H1 (cell line): ENCODE results near the gene OLFM1. TPM values are rescaled to one million over a fixed set of nuclear protein-coding genes. Genes with fewer than 3 reads are reported as not detected.

Source experiments
- CTCF ChIA-PET: fragments of 300-600 bp; sonication (Branson Sonifier 250); formaldehyde crosslinking; loops from one replicate; lab custom pipeline; 2021; ENCODE audit not compliant: partially characterized antibody; lab: Charles Lee
- POLR2A ChIA-PET: fragments of 300-600 bp; sonication (Branson Sonifier 250); formaldehyde crosslinking; loops from one replicate; lab custom pipeline; 2021; ENCODE audit warnings: inconsistent platforms; ENCODE audit not compliant: partially characterized antibody; lab: Charles Lee
- DNase-seq, 2 experiments: peaks; one replicate each; pipeline versions ENCODE4 v3.0.0 to v3.0.0-alpha.2; 2010 to 2022; ENCODE audit warnings: low spot score in 2 of 2, low read depth in 1 of 2, mixed read lengths in 1 of 2
- FAIRE-seq: peaks from 2 replicates; lab custom pipeline; 2011; peaks lifted over from hg19 to GRCh38; lab: Jason Lieb, UNC
- H2AFZ ChIP-seq: 2 replicates; pipeline ENCODE4 v1.8.1; 2012; ENCODE audit warnings: low read length, inconsistent platforms
- H2AK5ac ChIP-seq: 2 replicates; pipeline ENCODE4 v1.6.1; 2013; ENCODE audit warnings: low read depth, low read length
- H2BK120ac ChIP-seq: replicated peaks from 2 replicates; pipeline ENCODE3; 2013; ENCODE audit warnings: low read depth, low read length, inconsistent platforms
- H2BK12ac ChIP-seq: 2 replicates; pipeline ENCODE4 v1.6.1; 2013; ENCODE audit warnings: low read depth, low read length
- H2BK15ac ChIP-seq: 2 replicates; pipeline ENCODE4 v1.6.1; 2013; ENCODE audit warnings: low read length
- H2BK20ac ChIP-seq: 2 replicates; pipeline ENCODE4 v1.6.1; 2013; ENCODE audit warnings: low read length
- H2BK5ac ChIP-seq: 2 replicates; pipeline ENCODE4 v1.6.1; 2013; ENCODE audit warnings: low read depth, low read length
- H3K14ac ChIP-seq: 2 replicates; pipeline ENCODE4 v1.6.1; 2013; ENCODE audit warnings: inconsistent platforms; ENCODE audit not compliant: insufficient read length
- H3K18ac ChIP-seq: 2 replicates; pipeline ENCODE4 v1.6.1; 2013; ENCODE audit warnings: low read length; ENCODE audit errors: extremely low read depth
- H3K23ac ChIP-seq: 2 replicates; pipeline ENCODE4 v1.6.1; 2013; ENCODE audit warnings: inconsistent platforms; ENCODE audit not compliant: insufficient read length
- H3K23me2 ChIP-seq: 2 replicates; pipeline ENCODE4 v1.6.1; 2013; ENCODE audit warnings: low read depth, low read length
- H3K27ac ChIP-seq: 2 replicates; pipeline ENCODE4 v1.6.1; 2011; ENCODE audit warnings: low read depth, low read length, inconsistent platforms
- H3K27me3 ChIP-seq, 4 experiments: replicated peaks in 1 of 4; 1 replicate in 1 of 4; 2 replicates in 3 of 4; pipeline versions ENCODE4 v1.6.1 to v1.8.1; 2011 to 2013; ENCODE audit warnings: low read length in 3 of 4, mild to moderate bottlenecking in 3 of 4, inconsistent platforms in 2 of 4, mixed read lengths in 2 of 4, moderate library complexity in 1 of 4; ENCODE audit not compliant: control insufficient read depth in 3 of 4, insufficient read depth in 3 of 4; ENCODE audit errors: extremely low read depth in 1 of 4
- H3K36me3 ChIP-seq, 4 experiments: 2 replicates each; pipeline versions ENCODE4 v1.6.1 to v1.8.1; 2011 to 2013; ENCODE audit warnings: mild to moderate bottlenecking in 4 of 4, low read length in 3 of 4, moderate library complexity in 2 of 4, control low read depth in 1 of 4, inconsistent platforms in 1 of 4; ENCODE audit not compliant: insufficient read depth in 4 of 4, control insufficient read depth in 2 of 4
- H3K4ac ChIP-seq: replicated peaks from 2 replicates; pipeline ENCODE3; 2013; ENCODE audit warnings: low read length, low read depth, mixed read lengths, inconsistent platforms; ENCODE audit not compliant: insufficient read length
- H3K4me1 ChIP-seq, 4 experiments: replicated peaks in 1 of 4; 1 replicate in 1 of 4; 2 replicates in 3 of 4; pipeline versions ENCODE4 v1.6.1 to v1.8.1; 2011 to 2013; ENCODE audit warnings: low read length in 3 of 4, inconsistent platforms in 2 of 4, mixed read lengths in 1 of 4; ENCODE audit not compliant: insufficient read depth in 4 of 4, control insufficient read depth in 3 of 4
- H3K4me2 ChIP-seq, 2 experiments: 2 replicates each; pipeline versions ENCODE4 v1.6.1 to v1.8.1; 2011 to 2013; ENCODE audit warnings: low read depth in 2 of 2, low read length in 2 of 2, control low read depth in 1 of 2, inconsistent platforms in 1 of 2, mild to moderate bottlenecking in 1 of 2; ENCODE audit not compliant: insufficient read depth in 1 of 2
- H3K4me3 ChIP-seq, 4 experiments: fragments of 200-600, 300-600 bp in 1 of 4; sonication (generic), shearing (Covaris generic), sonication (Bioruptor Twin) in 1 of 4; 2 replicates each; pipeline versions ENCODE4 v1.5.1 to v1.8.1; 2011 to 2016; ENCODE audit warnings: low read length in 4 of 4, low read depth in 3 of 4, control low read depth in 2 of 4, inconsistent platforms in 2 of 4, mild to moderate bottlenecking in 2 of 4, mixed read lengths in 1 of 4, moderate library complexity in 1 of 4; ENCODE audit not compliant: insufficient read depth in 2 of 4; ENCODE audit errors: extremely low read depth in 1 of 4
- H3K56ac ChIP-seq: replicated peaks from 2 replicates; pipeline ENCODE3; 2013; ENCODE audit warnings: low read depth, mild to moderate bottlenecking, mixed read lengths, low read length, inconsistent platforms; ENCODE audit not compliant: insufficient read length
- H3K79me1 ChIP-seq: 2 replicates; pipeline ENCODE4 v1.6.1; 2013; ENCODE audit warnings: low read depth, low read length, control low read depth
- H3K79me2 ChIP-seq, 2 experiments: 2 replicates each; pipeline versions ENCODE4 v1.6.1 to v1.8.1; 2012 to 2013; ENCODE audit warnings: low read length in 2 of 2, mild to moderate bottlenecking in 2 of 2, inconsistent platforms in 1 of 2; ENCODE audit not compliant: insufficient read depth in 2 of 2, control insufficient read depth in 1 of 2
- H3K9ac ChIP-seq, 4 experiments: replicated peaks in 1 of 4; 1 replicate in 1 of 4; 2 replicates in 3 of 4; pipeline versions ENCODE4 v1.6.1 to v1.8.1; 2011 to 2013; ENCODE audit warnings: low read depth in 3 of 4, low read length in 3 of 4, control low read depth in 2 of 4, mild to moderate bottlenecking in 2 of 4, moderate library complexity in 2 of 4, inconsistent platforms in 1 of 4; ENCODE audit errors: extremely low read depth in 1 of 4
- H3K9me3 ChIP-seq, 2 experiments: 2 replicates each; pipeline versions ENCODE4 v1.6.1 to v1.8.1; 2012 to 2013; ENCODE audit warnings: mild to moderate bottlenecking in 2 of 2, moderate library complexity in 2 of 2, control low read depth in 1 of 2, inconsistent platforms in 1 of 2, low read depth in 1 of 2, low read length in 1 of 2, mixed read lengths in 1 of 2; ENCODE audit not compliant: insufficient read depth in 2 of 2
- H4K20me1 ChIP-seq, 2 experiments: replicated peaks in 1 of 2; 2 replicates each; pipeline versions ENCODE3 to v1.8.1; 2011 to 2013; ENCODE audit warnings: inconsistent platforms in 2 of 2, low read length in 2 of 2, mild to moderate bottlenecking in 1 of 2; ENCODE audit not compliant: insufficient read depth in 2 of 2, control insufficient read depth in 1 of 2
- H4K5ac ChIP-seq: 2 replicates; pipeline ENCODE4 v1.6.1; 2013; ENCODE audit warnings: low read length, low read depth, mixed read lengths, inconsistent platforms; ENCODE audit not compliant: insufficient read length
- H4K8ac ChIP-seq: 2 replicates; pipeline ENCODE4 v1.8.0; 2013; ENCODE audit warnings: mild to moderate bottlenecking, moderate library complexity, low read length, inconsistent platforms; ENCODE audit not compliant: insufficient read depth; ENCODE audit errors: extremely low read depth
- H4K91ac ChIP-seq: replicated peaks from 2 replicates; pipeline ENCODE3; 2013; ENCODE audit warnings: low read length, mixed read lengths, inconsistent platforms; ENCODE audit not compliant: insufficient read length
- CREB1 ChIP-seq: IDR thresholded peaks from 2 replicates; pipeline ENCODE4 v1.6.1; 2012; ENCODE audit warnings: inconsistent platforms
- EGR1 ChIP-seq: IDR thresholded peaks from 2 replicates; pipeline ENCODE4 v1.6.1; 2011; ENCODE audit warnings: low read depth, low read length, borderline replicate concordance
- EP300 ChIP-seq, 2 experiments: IDR thresholded peaks; 1 replicate in 1 of 2; 2 replicates in 1 of 2; pipeline ENCODE4 v1.6.1; 2011 to 2012; ENCODE audit warnings: low read depth in 2 of 2, low read length in 2 of 2, mild to moderate bottlenecking in 2 of 2, borderline replicate concordance in 1 of 2, inconsistent platforms in 1 of 2, moderate library complexity in 1 of 2
- GTF2F1 ChIP-seq: IDR thresholded peaks from 2 replicates; pipeline ENCODE4 v1.6.1; 2012; ENCODE audit warnings: low read depth, low read length, improper control_type of control experiment, borderline replicate concordance
- PHF8 ChIP-seq: fragments of 200-600 bp; sonication (generic); conservative IDR thresholded peaks from 2 replicates; pipeline ENCODE4 v1.7.1; 2012; ENCODE audit warnings: low read depth, mild to moderate bottlenecking, inconsistent platforms, low read length, moderate library complexity
- POLR2A ChIP-seq, 2 experiments: IDR thresholded peaks; 1 replicate in 1 of 2; 2 replicates in 1 of 2; pipeline ENCODE4 v1.6.1; 2011; ENCODE audit warnings: low read depth in 2 of 2, low read length in 2 of 2, mild to moderate bottlenecking in 2 of 2; ENCODE audit errors: control extremely low read depth in 1 of 2
- SP1 ChIP-seq: IDR thresholded peaks from 2 replicates; pipeline ENCODE4 v1.6.1; 2011; ENCODE audit warnings: low read depth, low read length
- SRF ChIP-seq: IDR thresholded peaks from 2 replicates; pipeline ENCODE4 v1.6.1; 2011; ENCODE audit warnings: mild to moderate bottlenecking, low read depth, low read length, moderate library complexity
- TAF1 ChIP-seq: IDR thresholded peaks from 2 replicates; pipeline ENCODE4 v1.6.1; 2011; ENCODE audit warnings: mild to moderate bottlenecking, low read depth, low read length
- TCF12 ChIP-seq: IDR thresholded peaks from 2 replicates; pipeline ENCODE4 v1.6.1; 2011; ENCODE audit warnings: low read depth, mild to moderate bottlenecking, low read length
- YY1 ChIP-seq: IDR thresholded peaks from 2 replicates; pipeline ENCODE4 v1.6.1; 2011; ENCODE audit warnings: low read depth, mild to moderate bottlenecking, low read length
- WGBS, 2 experiments: shearing (Covaris generic) in 1 of 2; methylation state at CpG; one replicate each; pipeline versions ENCODE4 v1.1.6 to v1.1.7; 2013 to 2015; ENCODE audit warnings: low lambda C conversion rate in 2 of 2, mixed read lengths in 2 of 2, inconsistent platforms in 1 of 2, low coverage in 1 of 2, missing lambda C conversion rate in 1 of 2; ENCODE audit not compliant: insufficient replicate concordance in 2 of 2, insufficient coverage in 1 of 2, insufficient read length in 1 of 2; ENCODE audit errors: extremely low coverage in 1 of 2, missing lambda C conversion rate in 1 of 2; 5-methylcytosine and 5-hydroxymethylcytosine counted together
- polyA plus RNA-seq, 7 experiments: library from polyadenylated mRNA; depleted of rRNA in 3 of 7; stranded (reverse) in 5 of 7; unstranded in 2 of 7; fragments of >200 nt in 5 of 7; fragments of 200-250 nt in 2 of 7; gene quantifications; 1 replicate in 5 of 7; 2 replicates in 1 of 7; 4 replicates in 1 of 7; pipeline versions ENCODE4 v1.2.1 to v1.2.3, GENCODE V29; 2011 to 2013; ENCODE audit warnings: missing spikeins in 2 of 7, mixed read lengths in 2 of 7
- total RNA-seq: library from RNA; stranded (reverse); fragmentation: NEBNext Ultra II Directional; extraction: Animal tissue kit (Norgen Biotek cat#: 25700); gene quantifications from 2 replicates; pipeline ENCODE4 v1.2.1, GENCODE V29; 2021
- TF ChIP-seq, protein P1 (sequence below): IDR thresholded peaks from 2 replicates; pipeline ENCODE4 v1.6.1; 2011; ENCODE audit warnings: low read length, improper control_type of control experiment

OLFM1 gene
- total and polyA plus RNA-seq, 2 of the 8 experiments (the other 6 are each of a cell fraction or from before 2014, with no cell fraction given) = 53.0 to 53.4 TPM

DNA sequence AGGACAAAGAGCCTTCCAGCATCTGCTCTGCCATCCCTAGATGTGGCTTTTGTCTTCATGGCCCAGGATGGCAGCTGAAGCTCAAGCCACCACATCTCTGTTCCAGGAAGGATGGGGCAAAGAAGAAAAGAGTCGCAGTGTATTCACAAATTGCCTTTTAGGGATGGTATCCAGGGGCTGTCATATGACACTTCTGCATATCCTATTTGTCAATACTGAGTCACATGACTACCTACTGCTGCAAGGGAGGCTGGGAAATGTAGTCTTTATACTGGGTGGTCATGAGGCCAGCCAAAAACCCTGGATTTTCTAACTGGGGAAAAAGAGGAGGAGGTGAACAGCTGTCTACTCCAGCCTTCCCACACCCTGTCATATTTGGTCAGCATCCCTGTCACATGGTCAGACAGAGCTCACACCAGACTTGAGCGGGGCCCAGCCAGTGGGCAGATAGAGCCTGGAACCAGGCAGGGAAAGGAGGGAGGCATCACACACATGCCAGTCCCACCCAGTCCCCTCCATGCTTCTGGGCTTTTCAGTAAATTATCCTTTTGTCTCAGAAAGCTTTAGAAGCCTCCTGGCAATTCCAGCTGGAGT is 52.0 kb downstream of the OLFM1 start:
- H2BK12ac ChIP-seq = 0 out of 2 replicates have a peak overlapping the region, but pooled peaks have one; percentile 17
- H3K79me1 ChIP-seq = no peaks in the 10 kb centered on the region
- no peak overlapping the region for H2BK20ac ChIP-seq
- peak overlapping the region; percentile 36; the same call in 1 of the 2 replicates for H2BK15ac ChIP-seq
- H4K5ac ChIP-seq = no peak overlapping the region
- no peak overlapping the region for H2BK5ac ChIP-seq
- no peaks in the 10 kb centered on the region for H3K36me3 ChIP-seq
- H3K23me2 ChIP-seq = peaks cover 8% of the 10 kb centered on the region; the same call in 1 of the 2 replicates
- ChIA-PET POLR2A (interaction anchor here (1.8 kb wide), 1 partner anchor 11 kb away, joined by 5 read pairs; no protein-coding TSS in a partner anchor), CTCF (interaction anchor here (1.7 to 1.8 kb wide), 2 partner anchors 13 to 39 kb away, joined by 3 to 6 read pairs; no protein-coding TSS in a partner anchor)
- H3K4ac ChIP-seq = peak overlapping the region; percentile 73
- H4K8ac ChIP-seq = no peak overlapping the region
- H2AFZ ChIP-seq = no peak overlapping the region
- peaks cover 2 to 9% (median 5%) of the 10 kb centered on the region in 4 experiments for H3K4me1 ChIP-seq
- H3K4me2 ChIP-seq = no peak overlapping the region
- no peak overlapping the region for H2AK5ac ChIP-seq
- H3K9ac ChIP-seq = no peak overlapping the region
- H3K4me3 ChIP-seq = no peak overlapping the region
- no peak for FAIRE-seq
- no peak overlapping the region for H3K23ac ChIP-seq
- DNase-seq = no peak
- H3K14ac ChIP-seq = no peak overlapping the region
- H4K91ac ChIP-seq = no peak overlapping the region
- peaks cover 0 to 4% of the 10 kb centered on the region in 2 experiments for H4K20me1 ChIP-seq
- no peaks in the 10 kb centered on the region for H3K79me2 ChIP-seq
- WGBS, 2 experiments = 90% methylated on average over 2 of the region's 2 CpGs; no CpG with 5 or more reads in 1 of the 2 experiments
- no peak overlapping the region for H3K27ac ChIP-seq
- H3K18ac ChIP-seq = no peak overlapping the region; the same call in 1 of the 2 replicates
- no peaks in the 10 kb centered on the region; a peak in 1 of 7 replicates for H3K27me3 ChIP-seq
- H2BK120ac ChIP-seq = no peak overlapping the region
- H3K56ac ChIP-seq = no peak overlapping the region
- peaks cover 11 to 21% of the 10 kb centered on the region in 2 experiments for H3K9me3 ChIP-seq
- TF ChIP-seq TAF1 = no peak
- no peak for TF ChIP-seq SP1
- TF ChIP-seq YY1 = no peak
- TF ChIP-seq, protein P1, sequence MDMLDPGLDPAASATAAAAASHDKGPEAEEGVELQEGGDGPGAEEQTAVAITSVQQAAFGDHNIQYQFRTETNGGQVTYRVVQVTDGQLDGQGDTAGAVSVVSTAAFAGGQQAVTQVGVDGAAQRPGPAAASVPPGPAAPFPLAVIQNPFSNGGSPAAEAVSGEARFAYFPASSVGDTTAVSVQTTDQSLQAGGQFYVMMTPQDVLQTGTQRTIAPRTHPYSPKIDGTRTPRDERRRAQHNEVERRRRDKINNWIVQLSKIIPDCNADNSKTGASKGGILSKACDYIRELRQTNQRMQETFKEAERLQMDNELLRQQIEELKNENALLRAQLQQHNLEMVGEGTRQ = peak; percentile 85
- TF ChIP-seq GTF2F1 = no peak
- TF ChIP-seq EP300 (IDR thresholded peaks at IDR 0.05; ENCODE audit: borderline replicate concordance in 1 of 2, low read depth in 2 of 2, low read length in 2 of 2) = no peak
- no peak for TF ChIP-seq POLR2A (IDR thresholded peaks at IDR 0.05; ENCODE audit: control extremely low read depth in 1 of 2, low read depth in 2 of 2, low read length in 2 of 2)
- no peak for TF ChIP-seq EGR1
- peak; percentile 53; the same call in 1 of the 2 replicates for TF ChIP-seq SRF
- no peak for TF ChIP-seq TCF12
- TF ChIP-seq PHF8 = no peak
- TF ChIP-seq CREB1 = no peak
